Large intestine (tissue), 3 donors: Measurements from ENCODE around the gene TCFL5. TPM values are rescaled to one million over a fixed set of nuclear protein-coding genes. Genes with fewer than 3 reads are reported as not detected.
"Not testable (repeated sequence)": the region's sequence is repeated elsewhere in the genome, so short reads cannot be mapped to it uniquely, and the experiment has no call there.

Experiments used
- DNase-seq, 2 donors: peaks; one replicate each; pipeline versions ENCODE4 v3.0.0 to v3.0.0-alpha.2; 2013
- H3K27ac ChIP-seq: one replicate; pipeline ENCODE4 v1.5.1; 2013; ENCODE audit warnings: low read length
- H3K27me3 ChIP-seq: 2 replicates; pipeline ENCODE4 v1.6.1; 2013; ENCODE audit warnings: low read length; ENCODE audit not compliant: control insufficient read depth, insufficient read depth
- H3K36me3 ChIP-seq: 2 replicates; pipeline ENCODE4 v1.6.1; 2013; ENCODE audit warnings: low read length; ENCODE audit not compliant: control insufficient read depth, insufficient read depth
- H3K4me1 ChIP-seq: one replicate; pipeline ENCODE4 v1.6.1; 2013; ENCODE audit warnings: low read length; ENCODE audit not compliant: control insufficient read depth, insufficient read depth
- H3K4me3 ChIP-seq: one replicate; pipeline ENCODE4 v1.5.1; 2013; ENCODE audit warnings: low read length
- H3K9me3 ChIP-seq: one replicate; pipeline ENCODE4 v1.6.1; 2013; ENCODE audit warnings: mild to moderate bottlenecking, low read depth, low read length, moderate library complexity; ENCODE audit not compliant: control insufficient read depth
- WGBS: methylation state at CpG from one replicate; pipeline ENCODE4 v1.1.5; 2013; ENCODE audit warnings: low lambda C conversion rate; ENCODE audit not compliant: insufficient coverage; 5-methylcytosine and 5-hydroxymethylcytosine counted together
- polyA plus RNA-seq: library from polyadenylated mRNA; unstranded; fragments of 120-200 nt; gene quantifications from one replicate; pipeline ENCODE4 v1.2.1, GENCODE V29; 2013

TCFL5 gene
- polyA plus RNA-seq, 1 donor, result 6.8 TPM

- H3K9me3 ChIP-seq, result no peaks in the 10 kb centered on the region
- H3K36me3 ChIP-seq, result peaks cover 21% of the 10 kb centered on the region
- no peak for DNase-seq
- WGBS, result no CpG with 5 or more reads among the region's 12 CpGs
- H3K27ac ChIP-seq, result no peak overlapping the region
- no peak overlapping the region for H3K4me3 ChIP-seq
- no peaks in the 10 kb centered on the region for H3K27me3 ChIP-seq
- no peaks in the 10 kb centered on the region for H3K4me1 ChIP-seq
These were observed 8.8 kb downstream of the TCFL5 start for GRCh38 chr20:62852841-62853240.

GRCh38 chr20:62852196-62852595 is 9.4 kb downstream of the TCFL5 start:
- Histone ChIP-seq H3K4me1 (no peaks in the 10 kb centered on the region), H3K4me3 (no peak overlapping the region), H3K9me3 (no peaks in the 10 kb centered on the region), H3K27me3 (no peaks in the 10 kb centered on the region), H3K36me3 (peaks cover 21% of the 10 kb centered on the region), H3K27ac (no peak overlapping the region)
- 100% methylated on average over 1 of the region's 8 CpGs for WGBS
- no peak for DNase-seq

GRCh38 chr20:62850333-62850974 is 11.2 kb downstream of the TCFL5 start:
- no peak overlapping the region for H3K4me3 ChIP-seq
- H3K9me3 ChIP-seq, result no peaks in the 10 kb centered on the region
- no peak overlapping the region for H3K27ac ChIP-seq
- DNase-seq, result no peak
- peaks cover 18% of the 10 kb centered on the region for H3K36me3 ChIP-seq
- no peaks in the 10 kb centered on the region for H3K27me3 ChIP-seq
- no CpG with 5 or more reads among the region's 22 CpGs for WGBS
- no peaks in the 10 kb centered on the region for H3K4me1 ChIP-seq

GRCh38 chr20:62849431-62849830 is 12.2 kb downstream of the TCFL5 start:
- Histone ChIP-seq H3K9me3 (no peaks in the 10 kb centered on the region), H3K27ac (no peak overlapping the region), H3K36me3 (peaks cover 15% of the 10 kb centered on the region), H3K27me3 (no peaks in the 10 kb centered on the region), H3K4me1 (no peaks in the 10 kb centered on the region), H3K4me3 (no peak overlapping the region)
- no peak for DNase-seq

DNA sequence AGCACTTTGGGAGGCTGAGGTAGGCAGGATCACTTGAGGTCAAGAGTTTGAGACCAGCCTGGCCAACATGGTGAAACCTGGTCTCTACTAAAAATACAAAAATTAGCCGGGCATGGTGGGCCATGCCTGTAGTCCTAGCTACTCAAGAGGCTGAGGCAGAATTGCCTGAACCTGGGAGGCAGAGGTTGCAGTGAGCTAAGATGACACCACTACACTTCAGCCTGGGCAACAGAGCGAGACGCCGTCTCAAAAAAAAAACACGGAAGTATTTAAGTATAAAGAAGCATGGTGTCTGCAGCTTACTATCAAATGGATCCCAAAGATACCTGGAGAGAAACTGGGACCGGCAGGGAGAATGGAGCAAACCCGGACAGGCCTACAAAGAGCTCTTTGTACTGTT is 12.7 kb downstream of the TCFL5 start:
- peaks cover 10% of the 10 kb centered on the region for H3K36me3 ChIP-seq
- not testable (repeated sequence) for H3K27me3 ChIP-seq, DNase-seq, H3K9me3 ChIP-seq, H3K4me3 ChIP-seq, H3K4me1 ChIP-seq, H3K27ac ChIP-seq
- 100% methylated on average over 3 of the region's 7 CpGs for WGBS

DNA sequence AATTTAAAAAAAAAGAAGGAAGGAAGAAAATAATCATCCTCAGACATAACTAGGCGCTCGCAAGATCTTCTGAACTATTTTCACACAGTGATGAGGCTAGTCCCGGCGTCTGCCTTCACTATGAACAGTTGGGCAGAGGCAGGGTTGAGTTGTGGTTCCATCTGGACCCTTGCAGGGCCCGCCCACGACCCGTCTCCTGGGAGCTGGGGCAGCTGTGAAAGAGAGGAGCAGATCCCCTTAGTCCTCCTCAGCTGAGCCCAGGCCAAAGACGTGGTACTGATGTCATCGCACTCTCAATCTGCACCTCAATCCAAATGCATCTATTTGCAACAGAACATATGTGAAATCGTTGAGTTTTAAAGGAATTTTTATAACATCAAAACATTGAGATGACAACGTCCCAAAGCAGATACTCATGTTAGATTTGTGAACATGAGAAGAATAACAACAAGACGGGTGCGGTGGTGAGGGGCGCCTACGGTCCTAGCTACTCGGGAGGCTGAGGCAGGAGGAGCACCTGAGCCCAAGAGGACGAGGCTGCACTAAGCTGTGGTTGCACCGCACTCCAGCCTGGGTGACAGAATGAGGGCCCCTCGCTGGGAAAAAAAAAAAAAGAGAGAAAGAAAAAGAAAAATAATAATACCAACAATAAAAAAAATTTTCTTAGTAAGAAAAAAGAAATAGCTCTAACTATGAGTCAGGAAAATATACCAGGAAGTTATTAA is 15.3 kb downstream of the TCFL5 start:
- H3K4me3 ChIP-seq, result no peak overlapping the region
- DNase-seq, result no peak
- H3K9me3 ChIP-seq, result no peaks in the 10 kb centered on the region
- H3K36me3 ChIP-seq, result peaks cover 3% of the 10 kb centered on the region
- 95% methylated on average over 4 of the region's 19 CpGs for WGBS
- no peaks in the 10 kb centered on the region for H3K27me3 ChIP-seq
- no peak overlapping the region for H3K27ac ChIP-seq
- no peaks in the 10 kb centered on the region for H3K4me1 ChIP-seq

DNA sequence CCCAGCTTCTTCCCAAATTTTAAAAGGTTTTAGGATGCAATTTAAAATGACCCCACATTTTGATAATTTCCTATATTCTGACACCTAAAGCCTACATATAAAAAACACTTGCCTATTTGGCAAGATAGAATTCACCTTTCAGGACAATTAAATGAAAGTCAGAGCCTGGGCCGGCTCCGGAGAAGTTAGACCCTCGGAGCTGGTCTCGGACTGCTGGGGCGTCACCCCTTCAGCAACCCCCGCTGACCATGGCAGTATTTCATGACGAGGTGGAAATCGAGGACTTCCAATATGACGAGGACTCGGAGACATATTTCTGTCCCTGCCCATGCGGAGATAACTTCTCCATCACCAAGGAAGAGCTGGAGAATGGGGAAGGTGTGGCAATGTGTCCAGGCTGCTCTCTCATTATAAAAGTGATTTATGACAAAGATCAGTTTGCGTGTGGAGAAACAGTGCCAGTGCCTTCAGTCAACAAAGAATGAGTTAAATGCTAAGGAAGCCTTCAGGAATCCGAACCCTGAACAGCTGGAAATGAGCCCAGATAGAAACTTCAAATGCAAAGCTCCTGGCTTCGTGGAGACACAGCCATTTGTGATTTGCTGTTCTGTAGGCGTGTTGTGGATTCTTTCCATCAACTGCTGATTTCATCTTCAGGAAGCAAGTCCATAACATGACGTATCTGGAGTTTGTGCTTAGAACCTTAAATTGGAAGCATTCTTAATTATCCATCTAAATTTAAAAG is 16.0 kb downstream of the TCFL5 start:
- no peaks in the 10 kb centered on the region for H3K4me1 ChIP-seq
- no peaks in the 10 kb centered on the region for H3K9me3 ChIP-seq
- WGBS, result no CpG with 5 or more reads among the region's 16 CpGs
- peaks cover 3% of the 10 kb centered on the region for H3K36me3 ChIP-seq
- DNase-seq, result no peak
- no peak overlapping the region for H3K27ac ChIP-seq
- no peaks in the 10 kb centered on the region for H3K27me3 ChIP-seq
- H3K4me3 ChIP-seq, result no peak overlapping the region

GRCh38 chr20:62844182-62844581 is 17.4 kb downstream of the TCFL5 start:
- H3K36me3 ChIP-seq, result peaks cover 3% of the 10 kb centered on the region
- DNase-seq, result no peak
- H3K9me3 ChIP-seq, result no peaks in the 10 kb centered on the region
- no peak overlapping the region for H3K27ac ChIP-seq
- no peak overlapping the region for H3K4me3 ChIP-seq
- H3K27me3 ChIP-seq, result no peaks in the 10 kb centered on the region
- H3K4me1 ChIP-seq, result no peaks in the 10 kb centered on the region
- 100% methylated on average over 3 of the region's 7 CpGs for WGBS

DNA sequence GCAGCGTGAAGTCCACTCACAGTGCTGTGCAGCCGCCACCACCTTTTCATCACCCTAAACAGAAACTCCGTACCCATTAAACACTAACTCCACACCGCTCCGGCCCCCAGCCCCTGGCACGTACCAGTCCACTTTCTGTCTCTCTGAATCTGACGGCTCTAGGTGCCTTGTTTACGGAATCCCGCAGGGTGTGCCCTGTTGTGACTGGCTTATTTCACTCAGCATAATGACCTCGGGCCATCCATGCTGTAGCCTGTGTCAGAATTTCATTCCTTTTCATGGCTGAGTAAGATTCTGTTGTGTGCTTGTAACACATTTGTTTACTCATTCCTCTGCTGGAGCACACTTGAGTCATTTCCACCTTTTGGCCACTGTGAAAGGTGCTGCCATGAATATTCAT is 18.0 kb downstream of the TCFL5 start:
- DNase-seq, result no peak
- Histone ChIP-seq H3K4me1 (peaks cover 1% of the 10 kb centered on the region), H3K9me3 (no peaks in the 10 kb centered on the region), H3K27ac (no peak overlapping the region), H3K27me3 (no peaks in the 10 kb centered on the region), H3K36me3 (peaks cover 3% of the 10 kb centered on the region), H3K4me3 (no peak overlapping the region)
- no CpG with 5 or more reads among the region's 10 CpGs for WGBS

DNA sequence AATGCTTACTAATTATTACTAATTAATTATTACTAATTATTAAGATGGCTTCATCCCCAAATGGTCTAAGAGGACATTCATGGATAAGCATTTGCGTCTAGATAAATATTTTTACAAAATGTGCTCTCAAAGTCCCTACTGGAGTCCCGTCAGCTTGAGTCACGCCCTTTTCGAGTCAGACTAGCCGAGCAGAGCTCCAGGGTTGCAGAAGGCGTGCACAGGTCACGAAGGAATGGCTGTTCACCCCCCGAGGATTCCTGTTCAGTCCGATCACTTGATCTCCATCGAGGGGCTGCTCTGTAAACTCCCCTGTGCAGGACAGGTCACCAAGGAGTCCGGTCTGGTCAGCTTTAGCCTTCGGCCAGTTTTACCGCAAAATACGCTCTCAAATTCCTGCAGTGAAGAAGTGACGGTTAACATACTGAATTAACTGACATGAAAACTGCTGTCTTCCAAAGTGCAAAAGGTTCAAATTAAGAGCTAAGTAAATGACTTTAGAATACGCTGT is 19.9 kb downstream of the TCFL5 start:
- Histone ChIP-seq H3K4me1 (peaks cover 6% of the 10 kb centered on the region), H3K27me3 (no peaks in the 10 kb centered on the region), H3K4me3 (no peak overlapping the region), H3K27ac (no peak overlapping the region), H3K36me3 (peaks cover 3% of the 10 kb centered on the region), H3K9me3 (peaks cover 2% of the 10 kb centered on the region)
- WGBS, result 100% methylated on average over 1 of the region's 16 CpGs
- DNase-seq, result no peak
